ENCODE measurements around the gene CDT1. TPM values are rescaled to one million over a fixed set of nuclear protein-coding genes. Genes with fewer than 3 reads are reported as not detected.

Gene CDT1
- total and polyA plus RNA-seq, 2 donors (not counting 1 experiment from before 2014, with no cell fraction given): 1.3 to 3.6 TPM

- no peak for DNase-seq (ENCODE audit: low read depth in 2 of 2)
- Histone ChIP-seq H3K36me3 (ENCODE audit: control insufficient read depth, insufficient read depth, low read length) (peaks cover 3% of the 10 kb centered on the region), H3K27me3 (ENCODE audit: control insufficient read depth, insufficient read depth, low read length) (no peaks in the 10 kb centered on the region), H3K4me2 (ENCODE audit: extremely low read depth, insufficient read depth, low read length) (no peak overlapping the region), H3K27ac (ENCODE audit: insufficient read depth, low read length) (no peak overlapping the region), H3K4me3 (replicated peaks in 1 of 4; ENCODE audit: control extremely low read depth in 1 of 4, insufficient read depth in 1 of 4, low read depth in 3 of 4, low read length in 4 of 4) (no peak overlapping the region), H4K20me1 (ENCODE audit: control insufficient read depth, extremely low read depth, insufficient read depth, low read length) (no peaks in the 10 kb centered on the region), H3K79me2 (ENCODE audit: control insufficient read depth, insufficient read depth, low read length) (no peaks in the 10 kb centered on the region), H3K9ac (ENCODE audit: insufficient read depth, low read length) (no peak overlapping the region), H2AFZ (ENCODE audit: low read length) (no peak overlapping the region), H3K4me1 (ENCODE audit: control insufficient read depth, extremely low read depth, insufficient read depth, low read length) (peaks cover 9% of the 10 kb centered on the region), H3K9me3 (ENCODE audit: control insufficient read depth, insufficient read depth, low read depth, low read length) (no peaks in the 10 kb centered on the region)
- TF ChIP-seq EZH2 (IDR thresholded peaks at IDR 0.05; ENCODE audit: low read length, missing control alignments): no peak
- TF ChIP-seq, protein P1, sequence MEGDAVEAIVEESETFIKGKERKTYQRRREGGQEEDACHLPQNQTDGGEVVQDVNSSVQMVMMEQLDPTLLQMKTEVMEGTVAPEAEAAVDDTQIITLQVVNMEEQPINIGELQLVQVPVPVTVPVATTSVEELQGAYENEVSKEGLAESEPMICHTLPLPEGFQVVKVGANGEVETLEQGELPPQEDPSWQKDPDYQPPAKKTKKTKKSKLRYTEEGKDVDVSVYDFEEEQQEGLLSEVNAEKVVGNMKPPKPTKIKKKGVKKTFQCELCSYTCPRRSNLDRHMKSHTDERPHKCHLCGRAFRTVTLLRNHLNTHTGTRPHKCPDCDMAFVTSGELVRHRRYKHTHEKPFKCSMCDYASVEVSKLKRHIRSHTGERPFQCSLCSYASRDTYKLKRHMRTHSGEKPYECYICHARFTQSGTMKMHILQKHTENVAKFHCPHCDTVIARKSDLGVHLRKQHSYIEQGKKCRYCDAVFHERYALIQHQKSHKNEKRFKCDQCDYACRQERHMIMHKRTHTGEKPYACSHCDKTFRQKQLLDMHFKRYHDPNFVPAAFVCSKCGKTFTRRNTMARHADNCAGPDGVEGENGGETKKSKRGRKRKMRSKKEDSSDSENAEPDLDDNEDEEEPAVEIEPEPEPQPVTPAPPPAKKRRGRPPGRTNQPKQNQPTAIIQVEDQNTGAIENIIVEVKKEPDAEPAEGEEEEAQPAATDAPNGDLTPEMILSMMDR (conservative IDR thresholded peaks at IDR 0.05 in 1 of 2, IDR thresholded peaks at IDR 0.05 in 1 of 2; ENCODE audit: low read depth in 1 of 2, low read length in 2 of 2): peak; percentile 35 to 57
Observed at GRCh38 chr16:88815901-88816589, 12.5 kb downstream of the CDT1 start.

DNA sequence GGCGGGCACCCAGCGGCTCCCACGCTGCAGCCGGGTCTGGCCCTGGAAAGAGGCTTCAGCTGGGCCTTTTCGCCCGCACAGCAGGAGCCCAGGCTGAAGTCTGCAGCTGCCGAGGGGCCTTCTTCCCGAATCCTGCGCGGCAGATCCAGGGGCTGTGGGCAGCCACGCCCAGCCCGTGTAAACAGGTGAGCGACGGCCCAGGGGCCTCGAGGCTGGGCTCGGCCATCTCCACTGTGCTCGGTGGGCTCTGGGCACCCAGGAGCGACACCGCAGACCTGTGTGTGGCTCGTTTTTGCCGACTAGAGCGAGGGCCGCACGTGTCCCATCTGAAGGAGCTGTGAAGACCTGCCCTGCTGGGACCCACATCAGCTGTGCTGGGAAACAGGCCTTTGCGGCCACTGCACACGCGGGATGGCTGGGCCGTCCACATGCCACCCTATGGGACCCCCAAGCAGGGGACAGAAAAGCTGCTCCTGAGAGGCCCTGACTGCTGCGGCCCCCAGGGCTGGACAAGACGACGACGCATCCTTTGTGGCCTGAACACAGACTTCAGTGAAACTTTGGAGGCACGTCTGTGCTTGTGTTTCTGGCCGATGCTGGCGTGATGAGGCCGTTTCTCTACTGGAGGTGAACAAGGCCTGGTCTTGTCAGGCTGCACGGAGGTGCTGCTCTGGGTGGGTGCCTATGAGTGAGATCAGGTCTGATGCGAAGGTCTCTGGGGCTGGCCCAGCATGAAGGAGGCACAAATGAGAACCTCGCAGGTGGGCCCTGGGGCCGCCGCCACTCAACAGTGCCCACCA lies 13.3 kb downstream of the CDT1 start:
- H3K4me3 ChIP-seq (replicated peaks in 1 of 4; ENCODE audit: control extremely low read depth in 1 of 4, insufficient read depth in 1 of 4, low read depth in 3 of 4, low read length in 4 of 4): no peak overlapping the region
- TF ChIP-seq EZH2 (IDR thresholded peaks at IDR 0.05; ENCODE audit: low read length, missing control alignments): no peak
- TF ChIP-seq, protein P1 (conservative IDR thresholded peaks at IDR 0.05 in 1 of 2, IDR thresholded peaks at IDR 0.05 in 1 of 2; ENCODE audit: low read depth in 1 of 2, low read length in 2 of 2): no peak
- no peaks in the 10 kb centered on the region for H3K79me2 ChIP-seq (ENCODE audit: control insufficient read depth, insufficient read depth, low read length)

DNA sequence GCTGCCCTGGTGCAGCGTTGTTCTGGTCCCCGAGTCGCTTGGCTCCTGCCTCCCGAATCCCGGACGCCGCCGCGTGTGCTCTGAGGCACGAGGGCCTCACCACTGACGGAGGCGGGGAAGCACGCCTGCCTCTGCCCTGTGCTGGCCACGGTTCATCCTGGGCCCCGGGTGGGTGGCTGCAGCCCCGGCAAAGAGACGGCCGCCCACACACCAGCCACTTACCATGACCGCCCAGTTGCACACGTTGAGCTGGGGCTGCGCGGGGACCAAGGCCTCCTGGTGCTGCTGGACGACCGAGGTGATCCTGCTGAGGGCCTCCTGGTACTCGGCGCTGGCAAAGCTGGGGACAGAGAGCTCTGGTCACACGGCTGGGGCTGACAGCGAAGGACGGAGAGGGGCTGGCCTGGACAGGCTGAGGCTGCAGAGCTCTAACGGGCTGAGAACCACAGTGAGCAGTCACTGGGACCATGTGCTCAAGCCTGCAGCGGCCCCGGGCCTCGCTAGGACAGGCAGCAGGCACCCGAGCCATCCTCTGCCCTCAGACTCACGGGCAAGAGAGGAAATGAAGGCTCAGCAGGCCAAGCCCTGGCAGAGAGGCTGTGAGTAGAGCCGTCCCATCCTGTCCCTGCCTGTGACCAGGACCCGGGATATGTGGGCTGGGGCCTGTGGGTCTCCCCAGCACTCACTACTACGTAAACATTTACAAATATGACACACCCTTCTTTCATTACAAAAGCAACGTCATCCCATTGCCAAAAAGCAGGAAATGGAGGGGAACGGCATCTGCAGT lies 14.4 kb downstream of the CDT1 start:
- H3K4me2 ChIP-seq (ENCODE audit: extremely low read depth, insufficient read depth, low read length): peak overlapping the region; percentile 15
- H3K9me3 ChIP-seq (ENCODE audit: control insufficient read depth, insufficient read depth, low read depth, low read length): no peaks in the 10 kb centered on the region
- H3K4me1 ChIP-seq (ENCODE audit: control insufficient read depth, extremely low read depth, insufficient read depth, low read length): peaks cover 8% of the 10 kb centered on the region
- DNase-seq (ENCODE audit: low read depth in 2 of 2): peak in 1 of 2 donors; percentile 66
- TF ChIP-seq, protein P1 (conservative IDR thresholded peaks at IDR 0.05 in 1 of 2, IDR thresholded peaks at IDR 0.05 in 1 of 2; ENCODE audit: low read depth in 1 of 2, low read length in 2 of 2): no peak
- TF ChIP-seq EZH2 (IDR thresholded peaks at IDR 0.05; ENCODE audit: low read length, missing control alignments): no peak
- no peak overlapping the region for H3K4me3 ChIP-seq (replicated peaks in 1 of 4; ENCODE audit: control extremely low read depth in 1 of 4, insufficient read depth in 1 of 4, low read depth in 3 of 4, low read length in 4 of 4)
- no peak overlapping the region for H3K9ac ChIP-seq (ENCODE audit: insufficient read depth, low read length)
- H3K27ac ChIP-seq (ENCODE audit: insufficient read depth, low read length): peak overlapping the region; percentile 64
- peaks cover 8% of the 10 kb centered on the region for H3K36me3 ChIP-seq (ENCODE audit: control insufficient read depth, insufficient read depth, low read length)
- H2AFZ ChIP-seq (ENCODE audit: low read length): peak overlapping the region; percentile 12
- no peaks in the 10 kb centered on the region for H3K79me2 ChIP-seq (ENCODE audit: control insufficient read depth, insufficient read depth, low read length)
- no peaks in the 10 kb centered on the region for H4K20me1 ChIP-seq (ENCODE audit: control insufficient read depth, extremely low read depth, insufficient read depth, low read length)
- no peaks in the 10 kb centered on the region for H3K27me3 ChIP-seq (ENCODE audit: control insufficient read depth, insufficient read depth, low read length)

More for the DNA sequence above, 13.3 kb downstream of the CDT1 start:
- DNase-seq (ENCODE audit: low read depth in 2 of 2): no peak
- H3K4me1 ChIP-seq (ENCODE audit: control insufficient read depth, extremely low read depth, insufficient read depth, low read length): peaks cover 9% of the 10 kb centered on the region
- no peak overlapping the region for H3K27ac ChIP-seq (ENCODE audit: insufficient read depth, low read length)
- no peak overlapping the region for H3K4me2 ChIP-seq (ENCODE audit: extremely low read depth, insufficient read depth, low read length)
- no peak overlapping the region for H2AFZ ChIP-seq (ENCODE audit: low read length)
- H3K27me3 ChIP-seq (ENCODE audit: control insufficient read depth, insufficient read depth, low read length): no peaks in the 10 kb centered on the region
- no peaks in the 10 kb centered on the region for H3K9me3 ChIP-seq (ENCODE audit: control insufficient read depth, insufficient read depth, low read depth, low read length)
- no peak overlapping the region for H3K9ac ChIP-seq (ENCODE audit: insufficient read depth, low read length)
- peaks cover 5% of the 10 kb centered on the region for H3K36me3 ChIP-seq (ENCODE audit: control insufficient read depth, insufficient read depth, low read length)
- no peaks in the 10 kb centered on the region for H4K20me1 ChIP-seq (ENCODE audit: control insufficient read depth, extremely low read depth, insufficient read depth, low read length)
